ENCODE data around the gene CHD8. TPM values are rescaled to one million over a fixed set of nuclear protein-coding genes. Genes with fewer than 3 reads are reported as not detected.

Gene CHD8
- total and polyA plus RNA-seq, 2 of the 13 experiments (the other 11 are each of a cell fraction or from before 2014, with no cell fraction given), result 35.1 to 79.6 TPM

DNA sequence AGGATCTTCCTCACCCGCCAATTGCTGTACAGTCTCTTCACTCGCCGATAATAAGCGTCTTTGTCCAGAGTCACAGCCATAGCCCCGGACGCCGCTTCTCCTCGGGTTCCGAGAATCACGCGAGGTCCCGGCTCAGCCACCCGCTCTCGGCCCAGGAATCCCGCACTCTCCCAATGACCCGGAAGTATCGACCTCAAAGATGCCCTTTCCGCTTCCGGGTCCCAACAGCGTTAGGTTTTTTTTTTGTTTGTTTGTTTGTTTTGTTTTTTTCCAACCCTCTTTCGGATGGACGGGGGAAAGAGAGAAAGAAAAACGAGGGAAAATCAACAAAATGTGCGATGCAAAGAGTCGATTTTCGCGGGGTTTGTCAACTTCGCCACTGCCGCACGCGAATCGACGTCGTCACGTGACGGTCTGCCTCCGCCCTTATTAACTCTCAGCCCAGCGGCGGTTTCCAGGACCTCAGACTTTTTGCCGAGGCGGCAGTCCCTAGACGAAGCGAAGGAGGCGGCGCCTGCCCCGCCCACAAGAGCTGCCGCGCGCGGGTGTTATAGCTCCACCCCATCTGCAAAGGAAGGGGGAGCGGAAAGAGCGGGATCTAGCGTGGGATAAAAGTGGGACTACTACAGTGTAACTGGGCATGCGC lies 72.0 kb downstream of the CHD8 start, which contains the start of gene SUPT16H (continued):
- TF ChIP-seq ZNF253 (CRISPR knock-in tag; IDR thresholded peaks at IDR 0.05; ENCODE audit: borderline replicate concordance) (peak; percentile 76; the same call in 1 of the 2 replicates), NFYC (CRISPR knock-in tag; IDR thresholded peaks at IDR 0.05) (no peak), ZNF850 (CRISPR knock-in tag; conservative IDR thresholded peaks at IDR 0.05) (no peak), ZNF460 (CRISPR knock-in tag; IDR thresholded peaks at IDR 0.05; ENCODE audit: borderline replicate concordance) (peak; percentile 47; the same call in 1 of the 2 replicates), HES4 (CRISPR knock-in tag; IDR thresholded peaks at IDR 0.05; ENCODE audit: borderline replicate concordance) (peak; percentile 92), HDAC1 (CRISPR knock-in tag; IDR thresholded peaks at IDR 0.05) (peak; percentile 92), ZSCAN22 (CRISPR knock-in tag; IDR thresholded peaks at IDR 0.05) (no peak), HNRNPL (IDR thresholded peaks at IDR 0.05; ENCODE audit: low read depth, low read length) (no peak), ZNF556 (CRISPR knock-in tag; IDR thresholded peaks at IDR 0.05; ENCODE audit: borderline replicate concordance) (no peak; the same call in 1 of the 2 replicates), KDM2A (CRISPR knock-in tag; IDR thresholded peaks at IDR 0.05; ENCODE audit: borderline replicate concordance, low read depth) (peak; percentile 98), KDM3A (CRISPR knock-in tag; IDR thresholded peaks at IDR 0.05; ENCODE audit: low read depth) (peak; percentile 77; the same call in 1 of the 2 replicates), ZFP90 (CRISPR knock-in tag; IDR thresholded peaks at IDR 0.05; ENCODE audit: borderline replicate concordance) (no peak; the same call in 1 of the 2 replicates), ZNF484 (CRISPR knock-in tag; IDR thresholded peaks at IDR 0.05; ENCODE audit: borderline replicate concordance, low read depth) (no peak), MXI1 (IDR thresholded peaks at IDR 0.05; ENCODE audit: borderline replicate concordance, low read depth, low read length) (peak; percentile 41; the same call in 1 of the 3 replicates), ZNF577 (CRISPR knock-in tag; IDR thresholded peaks at IDR 0.05; ENCODE audit: borderline replicate concordance, low read depth) (0 out of 2 replicates have a peak, but pooled peaks have one; percentile 91), SETDB1 (CRISPR knock-in tag; IDR thresholded peaks at IDR 0.05; ENCODE audit: borderline replicate concordance) (no peak), BHLHE40 (IDR thresholded peaks at IDR 0.05; ENCODE audit: low read length) (peak; percentile 92), ZNF292 (CRISPR knock-in tag; IDR thresholded peaks at IDR 0.05; ENCODE audit: borderline replicate concordance, low read depth) (peak; percentile 31; the same call in 1 of the 2 replicates), IKZF4 (CRISPR knock-in tag; IDR thresholded peaks at IDR 0.05; ENCODE audit: borderline replicate concordance, low read depth, not compliant biosample characterization) (peak; percentile 53), ZNF766 (CRISPR knock-in tag; IDR thresholded peaks at IDR 0.05; ENCODE audit: borderline replicate concordance) (no peak), POLR2AphosphoS5 (IDR thresholded peaks at IDR 0.05; ENCODE audit: low read depth, low read length) (peak; percentile 88)
- TF ChIP-seq, protein P1, sequence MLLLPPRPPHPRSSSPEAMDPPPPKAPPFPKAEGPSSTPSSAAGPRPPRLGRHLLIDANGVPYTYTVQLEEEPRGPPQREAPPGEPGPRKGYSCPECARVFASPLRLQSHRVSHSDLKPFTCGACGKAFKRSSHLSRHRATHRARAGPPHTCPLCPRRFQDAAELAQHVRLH (CRISPR knock-in tag; IDR thresholded peaks at IDR 0.05; ENCODE audit: borderline replicate concordance, low read depth), result peak; percentile 84; the same call in 1 of the 2 replicates
- TF ChIP-seq, protein P2, sequence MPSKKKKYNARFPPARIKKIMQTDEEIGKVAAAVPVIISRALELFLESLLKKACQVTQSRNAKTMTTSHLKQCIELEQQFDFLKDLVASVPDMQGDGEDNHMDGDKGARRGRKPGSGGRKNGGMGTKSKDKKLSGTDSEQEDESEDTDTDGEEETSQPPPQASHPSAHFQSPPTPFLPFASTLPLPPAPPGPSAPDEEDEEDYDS (CRISPR knock-in tag; IDR thresholded peaks at IDR 0.05), result peak; percentile 52; the same call in 1 of the 2 replicates
- TF ChIP-seq, protein P3, sequence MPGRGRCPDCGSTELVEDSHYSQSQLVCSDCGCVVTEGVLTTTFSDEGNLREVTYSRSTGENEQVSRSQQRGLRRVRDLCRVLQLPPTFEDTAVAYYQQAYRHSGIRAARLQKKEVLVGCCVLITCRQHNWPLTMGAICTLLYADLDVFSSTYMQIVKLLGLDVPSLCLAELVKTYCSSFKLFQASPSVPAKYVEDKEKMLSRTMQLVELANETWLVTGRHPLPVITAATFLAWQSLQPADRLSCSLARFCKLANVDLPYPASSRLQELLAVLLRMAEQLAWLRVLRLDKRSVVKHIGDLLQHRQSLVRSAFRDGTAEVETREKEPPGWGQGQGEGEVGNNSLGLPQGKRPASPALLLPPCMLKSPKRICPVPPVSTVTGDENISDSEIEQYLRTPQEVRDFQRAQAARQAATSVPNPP (CRISPR knock-in tag; IDR thresholded peaks at IDR 0.05), result peak; percentile 77; the same call in 1 of the 2 replicates
- TF ChIP-seq, protein P4, sequence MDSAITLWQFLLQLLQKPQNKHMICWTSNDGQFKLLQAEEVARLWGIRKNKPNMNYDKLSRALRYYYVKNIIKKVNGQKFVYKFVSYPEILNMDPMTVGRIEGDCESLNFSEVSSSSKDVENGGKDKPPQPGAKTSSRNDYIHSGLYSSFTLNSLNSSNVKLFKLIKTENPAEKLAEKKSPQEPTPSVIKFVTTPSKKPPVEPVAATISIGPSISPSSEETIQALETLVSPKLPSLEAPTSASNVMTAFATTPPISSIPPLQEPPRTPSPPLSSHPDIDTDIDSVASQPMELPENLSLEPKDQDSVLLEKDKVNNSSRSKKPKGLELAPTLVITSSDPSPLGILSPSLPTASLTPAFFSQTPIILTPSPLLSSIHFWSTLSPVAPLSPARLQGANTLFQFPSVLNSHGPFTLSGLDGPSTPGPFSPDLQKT (CRISPR knock-in tag; IDR thresholded peaks at IDR 0.05; ENCODE audit: borderline replicate concordance), result no peak
- TF ChIP-seq, protein P5, sequence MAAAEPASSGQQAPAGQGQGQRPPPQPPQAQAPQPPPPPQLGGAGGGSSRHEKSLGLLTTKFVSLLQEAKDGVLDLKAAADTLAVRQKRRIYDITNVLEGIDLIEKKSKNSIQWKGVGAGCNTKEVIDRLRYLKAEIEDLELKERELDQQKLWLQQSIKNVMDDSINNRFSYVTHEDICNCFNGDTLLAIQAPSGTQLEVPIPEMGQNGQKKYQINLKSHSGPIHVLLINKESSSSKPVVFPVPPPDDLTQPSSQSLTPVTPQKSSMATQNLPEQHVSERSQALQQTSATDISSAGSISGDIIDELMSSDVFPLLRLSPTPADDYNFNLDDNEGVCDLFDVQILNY (CRISPR knock-in tag; conservative IDR thresholded peaks at IDR 0.05), result peak; percentile 77; the same call in 1 of the 2 replicates
